T-helper 2 cell (primary cell): Measurements from ENCODE around the gene SLC22A14.
"Not testable (repeated sequence)": the region's sequence is repeated elsewhere in the genome, so short reads cannot be mapped to it uniquely, and the experiment has no call there.

ENCODE experiments used
- DNase-seq, 5 experiments: peaks; one replicate each; pipeline versions ENCODE4 v3.0.0 to v3.0.0-alpha.2; 2012 to 2022

The SLC22A14 gene

GRCh38 chr3:38314112-38314763 is 32.1 kb downstream of the SLC22A14 start:
- DNase-seq = no peak

- DNase-seq = no peak
These were observed 32.8 kb downstream of the SLC22A14 start for GRCh38 chr3:38314764-38315487.

- no peak for DNase-seq
These were observed 33.6 kb downstream of the SLC22A14 start for GRCh38 chr3:38315488-38316230.

- DNase-seq = no peak
These were observed 34.5 kb downstream of the SLC22A14 start for GRCh38 chr3:38316356-38317191.

- no peak for DNase-seq
These were observed 35.2 kb downstream of the SLC22A14 start for GRCh38 chr3:38317192-38317759.

GRCh38 chr3:38318766-38319671 is 36.9 kb downstream of the SLC22A14 start:
- DNase-seq = no peak

- DNase-seq = not testable (repeated sequence)
These were observed 38.5 kb downstream of the SLC22A14 start for GRCh38 chr3:38320638-38321037.

- DNase-seq = no peak
These were observed 41.0 kb downstream of the SLC22A14 start for GRCh38 chr3:38323060-38323459.

- DNase-seq = no peak
These were observed 43.2 kb downstream of the SLC22A14 start for GRCh38 chr3:38325256-38325655.

- peak in 1 of 5 experiments; percentile 58 for DNase-seq
These were observed 45.4 kb downstream of the SLC22A14 start for GRCh38 chr3:38327335-38328009.

- DNase-seq = no peak
These were observed 49.3 kb downstream of the SLC22A14 start for GRCh38 chr3:38331257-38332022.

- DNase-seq = no peak
These were observed 50.1 kb downstream of the SLC22A14 start for GRCh38 chr3:38332201-38332600.

GRCh38 chr3:38334142-38335055 is 52.3 kb downstream of the SLC22A14 start:
- DNase-seq = no peak

GRCh38 chr3:38335263-38335662 is 53.2 kb downstream of the SLC22A14 start:
- no peak for DNase-seq

GRCh38 chr3:38337703-38338102 is 55.6 kb downstream of the SLC22A14 start:
- no peak for DNase-seq

- peak in 1 of 5 experiments; percentile 16 for DNase-seq
These were observed 61.9 kb downstream of the SLC22A14 start for GRCh38 chr3:38343797-38344594.

GRCh38 chr3:38345879-38346586 is 63.9 kb downstream of the SLC22A14 start:
- DNase-seq = no peak
